GM12878 (cell line): ENCODE measurements around the gene ATXN1. TPM values are rescaled to one million over a fixed set of nuclear protein-coding genes. Genes with fewer than 3 reads are reported as not detected.

Experiments
- BCL3 ChIP-seq: IDR thresholded peaks from 2 replicates; pipeline ENCODE4 v1.6.1; 2011; ENCODE audit warnings: borderline replicate concordance, low read depth, mild to moderate bottlenecking, moderate library complexity, low read length; ENCODE audit not compliant: insufficient read depth, poor library complexity, severe bottlenecking
- KAT2A ChIP-seq: conservative IDR thresholded peaks from 2 replicates; pipeline ENCODE4 v1.6.1; 2011; ENCODE audit warnings: low read depth, low read length; ENCODE audit not compliant: control insufficient read depth
- PBX3 ChIP-seq: IDR thresholded peaks from 2 replicates; pipeline ENCODE4 v1.6.1; 2011; ENCODE audit warnings: mild to moderate bottlenecking, low read depth, low read length, moderate library complexity; ENCODE audit not compliant: insufficient replicate concordance
- RB1 ChIP-seq: fragments of 450-650 bp; formaldehyde crosslinking; IDR thresholded peaks from 2 replicates; pipeline ENCODE4 v1.6.1; 2017; ENCODE audit warnings: mild to moderate bottlenecking, borderline replicate concordance
- SMC3 ChIP-seq: IDR thresholded peaks from 2 replicates; pipeline ENCODE4 v1.6.1; 2011; ENCODE audit warnings: low read length, improper control_type of control experiment, borderline replicate concordance
- SP1 ChIP-seq: IDR thresholded peaks from one replicate; pipeline ENCODE4 v1.6.1; 2011; ENCODE audit warnings: low read depth, low read length
- ZNF687 ChIP-seq: fragments of 450-650 bp; IDR thresholded peaks from 2 replicates; pipeline ENCODE4 v1.6.1; 2017; ENCODE audit warnings: mild to moderate bottlenecking, moderate library complexity
- polyA plus RNA-seq, 11 experiments: library from polyadenylated mRNA; depleted of rRNA in 4 of 11; unstranded in 6 of 11; stranded (reverse) in 5 of 11; fragments of >200 nt; fragmentation: Nextera tagmentation in 4 of 11; fragmentation: Illumina TruSeq in 1 of 11; extraction: Ambion mirVana in 4 of 11; extraction: Trizol in 1 of 11; gene quantifications; 1 replicate in 1 of 11; 2 replicates in 10 of 11; pipeline versions ENCODE4 v1.2.1 to v1.2.3, GENCODE V29; 2011 to 2016; ENCODE audit warnings: inconsistent platforms in 2 of 11, missing spikeins in 2 of 11, low read depth in 1 of 11
- total RNA-seq, 4 experiments: library from RNA; depleted of rRNA in 3 of 4; stranded (reverse); fragments of >200 nt in 3 of 4; fragmentation: Illumina TruSeq in 1 of 4; extraction: Trizol in 1 of 4; gene quantifications; 2 replicates each; pipeline versions ENCODE4 v1.2.1 to v1.2.3, GENCODE V29; 2013 to 2021

ATXN1 gene
- total and polyA plus RNA-seq, 10 of the 15 experiments (the other 5 are each of a cell fraction or from before 2014, with no cell fraction given), result 12.2 to 51.2 (median 20.5) TPM

GRCh38 chr6:16622193-16622592 lies 139.1 kb downstream of the ATXN1 start (continued):
- TF ChIP-seq BCL3 (no peak), SMC3 (no peak), KAT2A (no peak), ZNF687 (no peak), PBX3 (no peak), RB1 (no peak), SP1 (no peak)
